IPS-NIHi7 (cell line): Measurements from ENCODE around the gene GABRG3.

Experiments
- DNase-seq: peaks from one replicate; pipeline ENCODE4 v3.0.0; 2012; ENCODE audit warnings: mixed read lengths; ENCODE audit errors: extremely low spot score

Gene GABRG3

DNA sequence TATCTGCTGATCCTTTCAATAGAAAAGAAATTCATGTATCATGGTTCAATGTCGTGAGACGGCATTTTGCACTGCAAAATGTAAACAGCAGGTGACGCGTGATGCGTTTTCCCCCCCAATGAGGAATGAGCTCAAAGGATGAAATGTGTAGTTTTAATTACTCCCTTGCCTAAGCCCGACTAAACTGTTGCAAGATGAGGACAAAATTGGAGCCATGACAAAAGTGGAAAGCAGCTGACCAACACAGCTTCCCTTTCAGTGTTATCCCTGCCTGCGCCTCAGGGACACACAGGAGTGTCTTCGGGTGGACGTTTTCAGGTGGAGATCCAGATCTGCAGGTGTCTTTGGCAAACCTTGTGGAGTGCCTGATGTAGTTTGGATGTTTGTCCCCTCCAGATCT lies 92.0 kb downstream of the GABRG3 start:
- DNase-seq, result no peak

DNA sequence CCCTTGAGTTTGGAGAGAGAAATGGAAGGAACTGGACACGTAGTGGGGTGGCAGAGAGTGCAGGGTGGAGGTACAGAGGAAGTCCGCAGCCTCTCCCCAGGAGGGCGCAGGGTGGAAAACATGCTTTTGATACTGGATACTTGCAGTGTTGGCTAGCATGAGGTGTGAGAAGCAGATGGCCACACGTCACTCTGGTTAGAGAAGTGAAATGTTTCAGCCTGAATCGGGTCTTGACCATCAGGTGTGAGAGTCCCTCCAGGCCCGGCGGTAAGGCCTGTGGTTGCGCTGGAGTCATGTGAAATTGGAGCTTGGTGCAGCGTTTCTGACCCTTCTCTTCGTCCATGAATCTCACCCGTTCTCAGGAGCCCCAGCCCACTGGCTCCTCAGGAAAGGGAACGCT lies 93.1 kb downstream of the GABRG3 start:
- DNase-seq, result no peak

DNA sequence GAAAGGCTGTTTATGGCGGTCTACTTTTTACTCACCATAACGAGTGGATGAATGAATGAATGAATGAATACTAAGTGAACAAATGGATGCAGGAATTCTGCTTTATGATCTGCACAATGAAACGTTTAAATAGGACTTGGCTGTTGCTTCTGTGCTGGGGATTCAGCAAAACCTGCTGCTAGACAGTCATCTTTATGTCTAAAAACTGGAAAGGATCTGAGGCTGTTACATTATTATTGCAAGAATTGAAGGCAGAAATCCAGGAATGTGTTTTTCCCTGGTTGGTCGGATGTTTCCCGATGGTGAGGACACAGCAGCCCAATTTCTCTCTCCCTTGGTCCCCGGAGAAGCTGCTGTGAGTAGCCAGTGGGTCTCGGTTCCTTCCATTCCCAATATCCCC lies 94.2 kb downstream of the GABRG3 start:
- DNase-seq, result no peak

DNA sequence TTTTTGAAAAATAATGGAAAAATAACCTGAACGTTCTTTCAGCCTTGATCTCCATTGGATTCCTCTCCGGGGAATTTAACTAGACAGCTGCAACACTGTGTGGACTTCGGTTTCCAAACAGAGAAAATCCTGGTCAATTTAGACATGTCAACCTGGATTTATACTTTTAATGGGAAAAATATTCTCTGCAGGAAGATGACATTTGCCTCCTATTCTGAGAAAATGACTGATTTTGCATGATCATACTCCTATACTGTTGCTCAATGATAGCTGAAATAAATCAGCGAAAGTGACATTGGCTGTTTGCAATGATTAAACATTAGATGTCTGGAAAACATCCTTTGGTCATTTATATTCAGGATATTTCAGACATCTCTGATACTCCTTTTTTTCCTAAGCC lies 94.8 kb downstream of the GABRG3 start:
- no peak for DNase-seq

DNA sequence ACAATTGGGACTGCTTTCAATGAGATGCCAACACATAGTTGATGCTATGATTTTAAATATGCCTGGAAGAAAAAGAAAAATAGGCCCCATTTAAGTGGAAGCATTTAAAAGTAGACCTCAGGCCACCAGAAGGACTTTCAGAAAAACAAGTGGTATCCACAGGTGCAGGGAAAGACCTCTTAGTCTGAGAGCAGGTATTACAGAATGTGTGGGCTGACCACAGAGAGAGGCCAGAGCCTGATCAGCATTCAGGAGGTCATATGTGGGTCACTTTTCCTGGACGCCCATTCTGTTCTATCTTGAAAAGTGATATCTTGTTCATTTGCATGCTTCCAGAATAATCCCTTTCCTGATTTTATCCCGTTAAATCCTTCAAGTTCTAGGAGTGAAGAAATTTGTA lies 95.5 kb downstream of the GABRG3 start:
- no peak for DNase-seq

DNA sequence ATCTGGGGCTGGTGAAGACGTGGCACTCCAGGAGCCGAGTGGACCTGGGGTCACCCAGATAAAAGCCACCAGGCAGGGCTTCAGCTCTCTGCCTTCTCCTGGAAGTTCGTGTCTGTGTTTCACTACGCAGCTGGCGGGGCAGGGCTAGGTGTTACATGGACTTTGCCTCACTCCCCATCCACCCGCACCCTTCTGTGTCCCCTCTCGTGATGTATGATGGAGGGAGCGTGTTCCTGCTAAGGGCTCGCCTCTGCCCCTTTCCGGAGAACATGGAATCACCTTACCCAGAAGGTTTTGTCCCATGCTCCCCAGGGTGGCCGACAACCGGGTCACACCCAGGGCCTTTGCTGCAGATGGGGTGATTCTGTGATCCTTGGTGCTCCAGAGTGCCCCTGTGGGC lies 96.2 kb downstream of the GABRG3 start:
- no peak for DNase-seq

DNA sequence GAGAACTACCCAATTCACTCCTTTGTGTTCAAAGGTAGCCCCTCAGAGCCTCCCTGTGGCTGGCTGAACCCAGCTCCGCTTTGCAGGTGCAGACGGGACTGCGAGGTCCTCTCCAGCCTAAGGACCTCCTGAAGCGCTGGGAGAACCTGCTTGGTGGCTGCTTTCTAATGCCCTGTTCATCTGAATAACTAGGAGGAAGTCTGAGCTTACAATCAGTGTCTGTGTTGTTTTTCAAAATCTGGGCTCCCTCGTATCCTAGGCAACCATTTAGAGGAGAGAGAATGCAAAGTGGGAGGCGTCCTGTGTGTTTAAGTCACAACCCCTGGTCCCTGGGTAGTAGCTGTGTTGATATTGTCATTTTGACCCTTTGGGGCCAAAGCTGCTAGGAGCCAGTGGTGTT lies 99.9 kb downstream of the GABRG3 start:
- no peak for DNase-seq

DNA sequence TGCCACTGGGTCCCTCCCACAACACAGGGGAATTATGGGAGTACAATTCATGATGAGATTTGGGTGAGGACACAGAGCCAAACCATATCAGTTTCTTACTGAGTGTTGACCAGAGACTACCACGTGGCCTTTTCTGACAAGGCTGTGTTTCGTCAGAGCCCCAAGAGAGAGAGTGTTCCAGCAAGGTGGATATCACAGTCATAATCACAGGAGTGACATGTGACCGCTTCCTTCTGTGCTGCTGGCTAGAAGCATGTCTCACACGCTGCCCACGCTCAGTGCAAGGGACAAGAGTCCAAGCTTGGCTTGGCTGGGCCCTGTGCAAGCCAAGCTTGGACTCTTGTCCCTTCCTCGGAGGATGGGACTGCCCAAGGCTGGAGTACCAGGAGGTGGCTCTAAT lies 103.2 kb downstream of the GABRG3 start:
- no peak for DNase-seq

DNA sequence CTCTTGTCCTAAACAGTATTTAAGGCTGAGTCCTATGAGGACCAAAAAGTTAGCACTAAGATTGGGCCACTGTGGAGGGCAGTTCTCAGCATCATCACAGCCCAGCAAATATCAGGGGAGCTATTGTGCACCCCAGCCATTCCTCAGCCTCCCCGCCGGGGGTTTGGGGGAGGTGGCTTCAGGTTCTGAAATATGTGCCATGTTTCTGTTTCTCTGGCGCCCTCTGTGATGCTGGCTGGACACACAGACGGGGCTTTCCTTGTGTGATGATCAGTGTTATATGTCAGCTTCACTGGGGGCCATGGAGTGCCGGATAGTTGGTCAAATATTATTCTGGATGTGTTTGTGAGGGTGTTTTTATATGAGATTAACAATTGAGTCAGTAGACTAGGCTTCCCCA lies 106.8 kb downstream of the GABRG3 start:
- DNase-seq, result no peak

DNA sequence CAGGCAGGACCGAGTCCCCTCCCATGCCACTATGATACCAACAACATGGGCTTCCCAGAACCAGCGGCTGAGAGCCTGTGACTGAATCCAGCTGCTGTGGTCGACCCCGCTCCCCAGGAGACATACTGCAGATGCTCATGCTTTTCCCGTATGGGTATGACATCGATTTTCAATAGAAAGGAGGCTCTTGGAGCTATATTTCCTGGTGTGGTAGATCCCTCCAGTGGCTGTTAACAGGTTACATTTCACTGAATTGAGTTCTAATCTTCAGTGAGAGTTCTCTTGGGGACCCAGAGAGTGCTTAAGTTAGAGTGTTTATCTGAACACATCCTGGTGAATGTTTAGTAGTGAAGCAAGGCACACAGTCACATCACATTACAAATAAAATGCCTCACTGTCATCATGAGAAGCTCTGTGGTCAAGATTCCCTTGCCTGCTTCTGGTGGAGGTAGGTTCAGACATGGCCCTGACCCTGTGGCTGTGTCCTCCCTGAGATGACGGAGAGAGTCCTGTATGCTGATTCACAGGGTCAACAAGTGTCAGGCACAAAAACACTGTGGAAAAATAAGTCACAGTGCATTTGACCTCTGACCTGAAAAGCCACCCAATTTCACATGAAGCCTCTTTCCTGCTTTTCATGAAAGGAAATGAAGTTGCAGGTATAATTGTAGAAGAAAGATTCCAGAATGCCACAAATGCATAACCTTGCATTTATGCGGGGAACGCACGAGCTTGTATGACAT lies 110.9 kb downstream of the GABRG3 start:
- no peak for DNase-seq

DNA sequence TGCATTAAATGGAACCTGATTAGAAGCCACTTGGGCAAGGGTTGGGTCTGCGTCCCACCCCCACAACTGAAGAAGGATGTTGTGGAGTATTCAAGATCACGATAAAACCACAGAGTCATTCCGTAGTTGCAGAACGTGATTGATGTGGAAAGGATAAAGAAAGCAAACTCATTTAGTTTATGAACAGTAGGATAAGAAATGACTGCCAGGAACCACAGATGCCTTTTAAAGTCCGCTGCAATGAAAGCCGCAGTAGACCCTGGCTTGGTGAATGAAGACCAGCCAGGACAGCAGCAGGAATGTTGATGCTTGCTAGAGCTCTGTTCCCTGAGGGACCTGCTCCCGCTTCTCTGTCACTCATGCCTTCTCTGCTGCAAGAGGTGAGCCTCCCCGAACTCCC lies 111.5 kb downstream of the GABRG3 start:
- no peak for DNase-seq

DNA sequence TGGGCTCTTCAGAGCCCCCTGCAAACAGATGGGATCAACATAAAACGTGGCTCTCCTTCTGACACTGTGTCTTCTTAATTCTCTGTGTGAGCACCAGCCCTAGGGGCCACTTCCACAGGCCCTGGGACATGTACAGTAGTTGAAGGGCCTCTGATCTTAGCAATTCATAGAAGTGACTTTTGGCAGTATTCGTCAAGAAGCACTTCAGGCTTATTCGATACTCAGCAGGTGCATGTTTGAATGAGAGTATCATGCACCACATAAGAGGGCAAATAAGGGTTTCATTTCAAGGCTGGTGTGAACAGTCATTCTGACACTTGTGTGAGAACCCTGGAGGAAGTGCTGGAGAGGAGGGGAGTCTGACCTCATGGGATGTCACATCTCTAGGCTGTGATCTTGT lies 113.9 kb downstream of the GABRG3 start:
- no peak for DNase-seq

DNA sequence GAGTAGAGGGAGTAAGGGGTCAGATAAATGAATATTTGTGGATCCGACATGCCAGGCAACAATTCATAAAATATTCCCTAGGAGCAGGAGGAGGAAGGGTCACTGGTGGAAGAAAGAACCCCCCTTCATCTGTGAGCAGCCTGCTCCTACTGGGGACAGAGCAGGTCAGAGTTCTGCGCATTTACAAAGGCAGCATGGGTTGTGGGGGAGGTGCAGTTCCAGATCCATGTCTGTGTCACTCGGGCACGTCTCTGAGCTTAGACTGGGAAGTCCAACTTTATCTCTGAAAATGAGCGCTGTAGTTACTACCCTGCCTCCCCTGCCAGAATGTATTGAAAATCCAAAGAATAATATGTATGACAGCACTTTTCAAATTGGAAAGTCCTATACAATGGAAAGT lies 115.2 kb downstream of the GABRG3 start:
- DNase-seq, result peak; percentile 37

DNA sequence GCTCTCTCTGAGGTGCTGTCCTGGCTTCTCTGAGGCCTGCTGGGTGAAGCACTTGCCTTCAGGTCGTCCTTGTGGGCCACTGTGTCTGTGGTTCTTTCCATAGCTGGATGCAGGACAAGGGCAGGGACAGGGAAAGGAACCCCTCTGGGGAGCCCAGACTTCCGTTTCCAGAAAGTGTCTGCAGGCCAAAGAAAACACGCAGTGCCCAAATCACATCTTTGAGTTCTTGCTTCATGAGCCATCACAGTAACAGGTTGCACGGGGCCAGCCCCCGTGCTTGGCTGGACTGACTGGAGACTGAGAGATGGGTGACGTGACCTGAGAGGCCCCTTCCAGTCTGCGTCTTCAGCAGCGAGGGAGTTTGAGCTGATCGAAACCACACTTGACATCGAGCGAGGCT lies 115.8 kb downstream of the GABRG3 start:
- DNase-seq, result no peak

DNA sequence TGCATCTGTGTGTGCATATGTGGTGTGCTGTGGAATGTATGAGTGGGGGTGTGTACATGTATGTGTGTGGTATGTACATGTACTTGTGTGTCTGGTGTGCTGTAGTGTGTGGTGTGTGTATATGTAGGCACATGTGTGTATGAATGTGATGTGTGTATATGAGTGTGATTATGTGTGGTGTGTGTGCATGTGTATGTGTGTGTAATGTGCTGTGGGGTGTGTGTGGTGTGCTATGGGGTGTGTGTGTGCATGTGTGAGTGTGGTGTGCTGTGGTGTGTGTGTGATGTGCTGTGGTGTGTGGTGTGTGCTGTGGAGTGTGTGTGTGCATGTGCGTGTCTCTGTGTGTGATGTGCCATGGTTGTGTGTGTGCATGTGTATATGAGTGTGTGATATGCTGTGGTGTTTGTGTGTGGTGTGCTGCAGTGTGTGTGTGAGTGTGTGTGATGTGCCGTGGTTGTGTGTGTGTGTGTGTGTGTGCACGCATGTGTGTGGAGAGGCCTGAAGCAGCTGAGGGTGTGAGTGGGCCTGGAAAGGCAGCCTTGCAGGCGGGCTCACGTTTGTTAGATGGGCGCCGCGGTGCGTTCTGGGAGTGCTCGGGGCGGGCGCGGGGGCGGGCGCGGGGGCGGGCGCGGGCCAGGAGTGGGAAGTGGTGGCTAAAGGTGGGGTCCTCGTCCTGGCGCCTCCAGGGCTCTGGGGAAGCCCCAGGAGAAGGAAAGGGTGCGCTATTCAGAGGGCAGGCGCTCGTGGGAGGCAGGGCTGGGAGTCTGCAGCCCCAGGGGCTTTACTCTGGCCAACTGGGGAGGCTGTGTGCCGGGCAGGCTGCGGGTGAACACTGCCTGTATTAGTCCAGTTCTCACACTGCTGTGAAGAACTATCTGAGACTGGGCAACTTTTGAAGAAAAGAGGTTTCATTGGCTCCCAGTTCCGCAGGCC lies 116.9 kb downstream of the GABRG3 start:
- DNase-seq, result no peak

DNA sequence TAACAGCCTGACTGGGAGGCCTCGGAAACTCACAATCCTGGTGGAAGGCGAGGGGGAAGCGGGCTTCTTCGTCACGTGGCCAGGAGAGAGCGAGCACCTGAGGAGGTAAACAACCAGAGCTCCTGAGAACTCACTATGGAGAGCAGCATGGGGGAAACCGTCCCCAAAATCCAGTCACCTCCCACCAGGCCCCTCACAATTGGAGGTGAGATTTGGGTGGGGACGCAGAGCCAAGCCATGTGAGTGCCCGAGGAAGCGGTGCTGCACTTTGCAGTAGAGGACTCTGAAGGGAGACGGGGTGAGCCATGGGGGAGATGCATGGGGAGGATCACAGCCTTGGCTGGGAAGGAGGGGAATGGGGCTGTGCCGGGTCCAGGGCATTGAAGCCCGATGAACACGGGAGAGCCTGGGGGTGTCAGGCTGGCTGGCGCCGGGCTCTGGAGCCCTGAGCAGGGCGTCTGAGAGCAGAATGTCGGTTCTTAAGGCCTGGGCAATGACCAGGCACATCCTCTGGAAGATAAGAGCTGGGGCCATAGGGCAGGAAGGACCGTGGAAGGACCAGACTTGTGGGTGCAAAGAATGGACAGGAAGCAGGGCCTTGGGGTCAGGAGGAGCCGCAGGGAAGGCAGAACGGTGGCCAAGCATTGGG lies 117.7 kb downstream of the GABRG3 start:
- no peak for DNase-seq

DNA sequence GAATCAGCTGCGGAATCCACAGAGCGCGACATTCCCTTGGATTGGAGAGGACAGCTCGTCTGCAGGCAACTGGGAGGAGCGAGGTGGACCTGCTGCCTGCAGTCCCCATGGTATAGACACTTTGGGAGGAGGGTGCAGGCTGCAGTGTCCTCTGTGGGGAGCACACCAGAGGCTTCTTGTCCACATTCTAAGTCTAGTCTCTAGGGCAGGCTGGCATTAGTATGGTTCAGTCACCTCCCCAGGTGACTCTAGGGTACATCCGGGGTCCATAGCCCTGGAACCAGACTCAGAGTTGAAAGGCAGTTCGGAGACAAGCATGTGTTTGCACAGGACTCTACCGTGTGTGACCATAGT lies 118.2 kb downstream of the GABRG3 start:
- DNase-seq, result no peak

DNA sequence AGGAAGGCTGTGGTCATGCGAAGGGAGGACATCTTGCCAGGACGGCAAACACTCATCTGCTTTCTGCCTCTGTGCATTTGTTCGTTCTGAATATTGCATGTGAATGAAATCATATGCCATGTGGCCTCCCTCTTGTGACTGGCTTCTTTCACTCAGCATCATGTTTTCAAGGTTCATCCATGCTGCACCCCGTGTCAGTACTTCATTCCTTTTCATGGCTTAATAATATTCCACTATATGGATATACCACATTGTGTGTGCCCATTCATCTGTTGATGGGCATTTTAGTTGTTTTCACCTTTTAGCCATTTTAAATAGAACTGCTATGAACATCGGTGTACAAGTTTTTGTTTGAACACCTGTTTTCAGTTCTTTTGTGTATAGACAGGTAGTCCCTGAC lies 118.7 kb downstream of the GABRG3 start:
- DNase-seq, result no peak

DNA sequence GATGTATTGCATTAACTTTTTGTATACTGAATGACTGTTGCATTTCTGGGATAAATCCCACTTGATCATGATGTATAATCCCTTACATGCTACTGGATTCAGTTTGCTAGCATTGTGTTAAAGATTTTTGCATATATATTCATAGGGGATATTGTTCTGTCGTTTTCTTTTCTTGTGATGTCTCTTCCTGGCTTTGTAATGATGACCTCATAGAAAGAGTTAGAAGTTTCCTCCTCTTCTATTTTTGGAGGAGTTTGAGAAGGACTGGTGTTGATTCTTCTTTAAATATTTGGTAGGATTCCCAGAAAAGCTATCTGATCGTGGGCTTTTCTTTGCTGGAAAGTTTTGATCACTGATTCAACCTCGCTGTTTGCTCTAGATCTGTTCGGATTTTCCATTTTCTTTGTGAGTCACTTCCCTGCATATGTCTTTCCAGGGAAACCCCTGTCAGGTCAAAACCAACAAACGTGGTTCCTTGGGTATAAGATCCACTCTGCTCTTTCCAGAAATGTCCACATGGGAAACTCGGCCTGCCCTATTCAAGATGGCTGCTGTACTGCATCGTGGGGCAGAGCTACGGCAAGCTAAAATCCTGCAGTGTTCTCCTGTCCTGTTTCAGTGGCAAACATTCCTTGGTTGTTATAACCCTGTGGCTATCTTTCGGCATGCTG lies 120.4 kb downstream of the GABRG3 start:
- no peak for DNase-seq

DNA sequence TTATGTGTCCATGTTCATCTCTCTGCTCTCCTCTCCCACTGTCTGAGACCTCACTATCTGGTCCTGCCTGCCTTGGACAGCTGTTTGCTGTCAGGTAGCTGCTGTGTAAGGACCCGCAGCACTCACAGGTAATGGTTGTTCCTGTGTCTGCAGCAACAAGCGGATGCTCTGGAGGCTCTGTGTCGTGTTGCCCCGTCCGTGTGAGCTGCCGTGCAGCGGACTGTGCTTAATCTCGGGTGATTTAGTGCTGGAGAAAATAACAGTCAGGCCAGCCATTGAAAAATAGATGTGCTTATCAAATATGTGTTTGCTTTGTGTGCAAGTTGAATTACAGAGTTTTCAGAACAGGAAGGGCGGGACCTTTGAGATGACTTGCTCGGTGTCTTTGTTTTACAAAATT lies 121.4 kb downstream of the GABRG3 start:
- no peak for DNase-seq

DNA sequence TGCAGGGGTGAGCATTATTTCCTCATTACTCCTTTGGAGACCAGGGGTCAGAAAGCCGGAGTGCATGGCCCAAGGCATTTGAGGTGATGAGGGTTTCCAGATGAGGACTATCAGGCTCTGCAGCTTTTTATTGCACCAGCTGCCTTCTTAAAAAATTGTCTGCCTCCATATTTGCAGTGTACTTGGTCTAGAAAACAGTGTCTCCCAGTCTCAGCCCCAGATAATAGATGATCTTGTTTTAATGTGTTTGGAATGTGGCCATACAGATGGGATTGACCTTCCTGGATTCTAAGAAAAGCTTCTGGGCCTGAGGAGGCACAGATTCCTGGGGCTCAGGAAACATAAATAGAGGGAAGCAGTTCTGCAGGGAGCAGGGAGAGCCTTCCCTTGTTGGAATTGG lies 123.3 kb downstream of the GABRG3 start:
- DNase-seq, result no peak
